ENCODE measurements around the gene CENPP. TPM values are rescaled to one million over a fixed set of nuclear protein-coding genes. Genes with fewer than 3 reads are reported as not detected.

Gene CENPP
- total and polyA plus RNA-seq, 4 donors = 0.62 to 8.7 (median 1.3) TPM

DNA sequence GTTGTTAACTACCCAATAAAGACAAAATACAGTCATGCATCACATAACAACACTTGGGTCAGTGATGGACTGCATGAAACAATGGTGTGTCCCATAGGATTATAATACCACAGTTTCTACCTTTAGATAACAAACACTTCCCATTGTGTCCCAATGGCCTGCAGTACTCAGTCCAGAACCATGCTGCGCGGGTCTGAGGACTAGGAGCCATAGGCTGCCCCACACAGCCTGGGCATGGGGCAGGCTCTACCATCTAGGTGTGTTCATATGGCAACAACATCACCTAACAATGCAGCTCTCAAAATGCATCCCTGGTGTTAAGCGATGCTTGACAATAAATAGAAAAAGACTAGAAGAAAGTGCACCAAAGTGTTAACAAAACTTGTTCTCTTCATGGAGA is 337.4 kb downstream of the CENPP start:
- 98% methylated on average over 3 of the region's 3 CpGs for WGBS
- no peak overlapping the region for H3K27ac ChIP-seq (ENCODE audit: low read depth in 1 of 2, low read length in 2 of 2)
- DNase-seq (ENCODE audit: low spot score) = no peak
- no peaks in the 10 kb centered on the region for H3K27me3 ChIP-seq (ENCODE audit: control insufficient read depth in 4 of 4, insufficient read depth in 4 of 4, low read length in 3 of 4)
- H3K4me1 ChIP-seq (ENCODE audit: control insufficient read depth in 4 of 4, insufficient read depth in 4 of 4, low read length in 3 of 4) = peaks cover 5 to 19% (median 14%) of the 10 kb centered on the region in 4 donors
- no peak overlapping the region for H3K4me3 ChIP-seq (ENCODE audit: low read depth in 1 of 3, low read length in 3 of 3)
- no peaks in the 10 kb centered on the region for H3K9me3 ChIP-seq (ENCODE audit: control insufficient read depth in 4 of 4, low read length in 3 of 4)
- TF ChIP-seq FOXA1 (IDR thresholded peaks at IDR 0.05) (no peak), GABPA (IDR thresholded peaks at IDR 0.05 in 1 of 2, conservative IDR thresholded peaks at IDR 0.05 in 1 of 2) (no peak), HNF4G (IDR thresholded peaks at IDR 0.05) (no peak), YY1 (IDR thresholded peaks at IDR 0.05) (no peak), RAD21 (IDR thresholded peaks at IDR 0.05) (no peak), NR2F2 (IDR thresholded peaks at IDR 0.05) (no peak)
- TF ChIP-seq, protein P1, sequence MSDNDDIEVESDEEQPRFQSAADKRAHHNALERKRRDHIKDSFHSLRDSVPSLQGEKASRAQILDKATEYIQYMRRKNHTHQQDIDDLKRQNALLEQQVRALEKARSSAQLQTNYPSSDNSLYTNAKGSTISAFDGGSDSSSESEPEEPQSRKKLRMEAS (IDR thresholded peaks at IDR 0.05) = no peak
- TF ChIP-seq, protein P2, sequence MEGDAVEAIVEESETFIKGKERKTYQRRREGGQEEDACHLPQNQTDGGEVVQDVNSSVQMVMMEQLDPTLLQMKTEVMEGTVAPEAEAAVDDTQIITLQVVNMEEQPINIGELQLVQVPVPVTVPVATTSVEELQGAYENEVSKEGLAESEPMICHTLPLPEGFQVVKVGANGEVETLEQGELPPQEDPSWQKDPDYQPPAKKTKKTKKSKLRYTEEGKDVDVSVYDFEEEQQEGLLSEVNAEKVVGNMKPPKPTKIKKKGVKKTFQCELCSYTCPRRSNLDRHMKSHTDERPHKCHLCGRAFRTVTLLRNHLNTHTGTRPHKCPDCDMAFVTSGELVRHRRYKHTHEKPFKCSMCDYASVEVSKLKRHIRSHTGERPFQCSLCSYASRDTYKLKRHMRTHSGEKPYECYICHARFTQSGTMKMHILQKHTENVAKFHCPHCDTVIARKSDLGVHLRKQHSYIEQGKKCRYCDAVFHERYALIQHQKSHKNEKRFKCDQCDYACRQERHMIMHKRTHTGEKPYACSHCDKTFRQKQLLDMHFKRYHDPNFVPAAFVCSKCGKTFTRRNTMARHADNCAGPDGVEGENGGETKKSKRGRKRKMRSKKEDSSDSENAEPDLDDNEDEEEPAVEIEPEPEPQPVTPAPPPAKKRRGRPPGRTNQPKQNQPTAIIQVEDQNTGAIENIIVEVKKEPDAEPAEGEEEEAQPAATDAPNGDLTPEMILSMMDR (IDR thresholded peaks at IDR 0.05; ENCODE audit: low read depth, low read length, missing input control) = no peak
- H3K36me3 ChIP-seq (ENCODE audit: control insufficient read depth in 4 of 4, insufficient read depth in 3 of 4, low read depth in 1 of 4, low read length in 3 of 4) = peaks cover 0 to 2% (median 2%) of the 10 kb centered on the region in 4 donors
- H3K9ac ChIP-seq (ENCODE audit: low read depth in 1 of 2, low read length in 2 of 2) = no peak overlapping the region

DNA sequence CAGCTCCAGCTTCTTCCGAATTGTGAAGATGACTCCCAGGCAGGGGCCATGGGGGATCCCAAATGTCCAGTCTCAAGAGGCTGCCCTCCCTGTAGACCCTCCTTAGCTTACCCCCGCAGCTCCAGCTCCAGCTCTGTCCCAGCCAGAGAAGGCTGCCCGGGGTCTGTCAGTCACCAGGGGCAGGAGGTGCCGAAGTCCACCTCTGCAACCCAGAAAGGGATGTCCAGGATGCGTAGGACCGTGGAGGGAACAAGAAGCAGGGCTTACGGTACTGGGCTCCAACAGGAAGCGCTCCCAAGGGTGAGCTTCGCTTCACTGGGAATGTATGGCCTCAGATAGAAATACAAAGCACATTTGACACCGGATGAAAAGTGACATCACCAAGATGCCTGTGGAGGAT is 338.2 kb downstream of the CENPP start:
- TF ChIP-seq, protein P3, sequence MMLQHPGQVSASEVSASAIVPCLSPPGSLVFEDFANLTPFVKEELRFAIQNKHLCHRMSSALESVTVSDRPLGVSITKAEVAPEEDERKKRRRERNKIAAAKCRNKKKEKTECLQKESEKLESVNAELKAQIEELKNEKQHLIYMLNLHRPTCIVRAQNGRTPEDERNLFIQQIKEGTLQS (IDR thresholded peaks at IDR 0.05) = no peak
- TF ChIP-seq SP1 (IDR thresholded peaks at IDR 0.05) = no peak
- TF ChIP-seq RAD21 (IDR thresholded peaks at IDR 0.05) = no peak
- TF ChIP-seq, protein P4, sequence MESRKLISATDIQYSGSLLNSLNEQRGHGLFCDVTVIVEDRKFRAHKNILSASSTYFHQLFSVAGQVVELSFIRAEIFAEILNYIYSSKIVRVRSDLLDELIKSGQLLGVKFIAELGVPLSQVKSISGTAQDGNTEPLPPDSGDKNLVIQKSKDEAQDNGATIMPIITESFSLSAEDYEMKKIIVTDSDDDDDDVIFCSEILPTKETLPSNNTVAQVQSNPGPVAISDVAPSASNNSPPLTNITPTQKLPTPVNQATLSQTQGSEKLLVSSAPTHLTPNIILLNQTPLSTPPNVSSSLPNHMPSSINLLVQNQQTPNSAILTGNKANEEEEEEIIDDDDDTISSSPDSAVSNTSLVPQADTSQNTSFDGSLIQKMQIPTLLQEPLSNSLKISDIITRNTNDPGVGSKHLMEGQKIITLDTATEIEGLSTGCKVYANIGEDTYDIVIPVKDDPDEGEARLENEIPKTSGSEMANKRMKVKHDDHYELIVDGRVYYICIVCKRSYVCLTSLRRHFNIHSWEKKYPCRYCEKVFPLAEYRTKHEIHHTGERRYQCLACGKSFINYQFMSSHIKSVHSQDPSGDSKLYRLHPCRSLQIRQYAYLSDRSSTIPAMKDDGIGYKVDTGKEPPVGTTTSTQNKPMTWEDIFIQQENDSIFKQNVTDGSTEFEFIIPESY (IDR thresholded peaks at IDR 0.05) = no peak
- no peak for TF ChIP-seq HNF4G (IDR thresholded peaks at IDR 0.05)
- no peak for TF ChIP-seq JUND (IDR thresholded peaks at IDR 0.05)
- no peak for TF ChIP-seq GABPA (IDR thresholded peaks at IDR 0.05 in 1 of 2, conservative IDR thresholded peaks at IDR 0.05 in 1 of 2)
- no peak for TF ChIP-seq RXRA (IDR thresholded peaks at IDR 0.05)
- no peak for TF ChIP-seq EGR1 (IDR thresholded peaks at IDR 0.05; ENCODE audit: low read depth in 2 of 2)
- no peak for TF ChIP-seq FOXA2 (IDR thresholded peaks at IDR 0.05)
- TF ChIP-seq, protein P5, sequence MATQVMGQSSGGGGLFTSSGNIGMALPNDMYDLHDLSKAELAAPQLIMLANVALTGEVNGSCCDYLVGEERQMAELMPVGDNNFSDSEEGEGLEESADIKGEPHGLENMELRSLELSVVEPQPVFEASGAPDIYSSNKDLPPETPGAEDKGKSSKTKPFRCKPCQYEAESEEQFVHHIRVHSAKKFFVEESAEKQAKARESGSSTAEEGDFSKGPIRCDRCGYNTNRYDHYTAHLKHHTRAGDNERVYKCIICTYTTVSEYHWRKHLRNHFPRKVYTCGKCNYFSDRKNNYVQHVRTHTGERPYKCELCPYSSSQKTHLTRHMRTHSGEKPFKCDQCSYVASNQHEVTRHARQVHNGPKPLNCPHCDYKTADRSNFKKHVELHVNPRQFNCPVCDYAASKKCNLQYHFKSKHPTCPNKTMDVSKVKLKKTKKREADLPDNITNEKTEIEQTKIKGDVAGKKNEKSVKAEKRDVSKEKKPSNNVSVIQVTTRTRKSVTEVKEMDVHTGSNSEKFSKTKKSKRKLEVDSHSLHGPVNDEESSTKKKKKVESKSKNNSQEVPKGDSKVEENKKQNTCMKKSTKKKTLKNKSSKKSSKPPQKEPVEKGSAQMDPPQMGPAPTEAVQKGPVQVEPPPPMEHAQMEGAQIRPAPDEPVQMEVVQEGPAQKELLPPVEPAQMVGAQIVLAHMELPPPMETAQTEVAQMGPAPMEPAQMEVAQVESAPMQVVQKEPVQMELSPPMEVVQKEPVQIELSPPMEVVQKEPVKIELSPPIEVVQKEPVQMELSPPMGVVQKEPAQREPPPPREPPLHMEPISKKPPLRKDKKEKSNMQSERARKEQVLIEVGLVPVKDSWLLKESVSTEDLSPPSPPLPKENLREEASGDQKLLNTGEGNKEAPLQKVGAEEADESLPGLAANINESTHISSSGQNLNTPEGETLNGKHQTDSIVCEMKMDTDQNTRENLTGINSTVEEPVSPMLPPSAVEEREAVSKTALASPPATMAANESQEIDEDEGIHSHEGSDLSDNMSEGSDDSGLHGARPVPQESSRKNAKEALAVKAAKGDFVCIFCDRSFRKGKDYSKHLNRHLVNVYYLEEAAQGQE (IDR thresholded peaks at IDR 0.05) = no peak
- no peak for DNase-seq (ENCODE audit: low spot score)
- Histone ChIP-seq H3K36me3 (ENCODE audit: control insufficient read depth in 4 of 4, insufficient read depth in 3 of 4, low read depth in 1 of 4, low read length in 3 of 4) (peaks cover 0 to 2% (median 0%) of the 10 kb centered on the region in 4 donors), H3K9me3 (ENCODE audit: control insufficient read depth in 4 of 4, low read length in 3 of 4) (no peaks in the 10 kb centered on the region), H3K9ac (ENCODE audit: low read depth in 1 of 2, low read length in 2 of 2) (no peak overlapping the region), H3K4me1 (ENCODE audit: control insufficient read depth in 4 of 4, insufficient read depth in 4 of 4, low read length in 3 of 4) (peaks cover 9 to 26% (median 20%) of the 10 kb centered on the region in 4 donors), H3K27ac (ENCODE audit: low read depth in 1 of 2, low read length in 2 of 2) (no peak overlapping the region), H3K4me3 (ENCODE audit: low read depth in 1 of 3, low read length in 3 of 3) (no peak overlapping the region), H3K27me3 (ENCODE audit: control insufficient read depth in 4 of 4, insufficient read depth in 4 of 4, low read length in 3 of 4) (no peaks in the 10 kb centered on the region)
- WGBS = 90% methylated on average over 10 of the region's 10 CpGs
